Fibroblast of pulmonary artery (primary cell): ENCODE results near the gene BCR.

Experiments used
- DNase-seq: peaks from one replicate; pipeline ENCODE4 v3.0.0-alpha.2; 2010; ENCODE audit warnings: low read depth
- H3K4me3 ChIP-seq: replicated peaks from 2 replicates; pipeline ENCODE4 v1.5.1; 2011; ENCODE audit warnings: low read depth, mild to moderate bottlenecking, control low read depth, low read length, moderate library complexity
- TF ChIP-seq, protein P1 (sequence below): IDR thresholded peaks from 2 replicates; pipeline ENCODE4 v1.5.1; 2011; ENCODE audit warnings: mild to moderate bottlenecking, control low read depth, low read length, inconsistent platforms; ENCODE audit errors: missing control alignments

Gene BCR

DNA sequence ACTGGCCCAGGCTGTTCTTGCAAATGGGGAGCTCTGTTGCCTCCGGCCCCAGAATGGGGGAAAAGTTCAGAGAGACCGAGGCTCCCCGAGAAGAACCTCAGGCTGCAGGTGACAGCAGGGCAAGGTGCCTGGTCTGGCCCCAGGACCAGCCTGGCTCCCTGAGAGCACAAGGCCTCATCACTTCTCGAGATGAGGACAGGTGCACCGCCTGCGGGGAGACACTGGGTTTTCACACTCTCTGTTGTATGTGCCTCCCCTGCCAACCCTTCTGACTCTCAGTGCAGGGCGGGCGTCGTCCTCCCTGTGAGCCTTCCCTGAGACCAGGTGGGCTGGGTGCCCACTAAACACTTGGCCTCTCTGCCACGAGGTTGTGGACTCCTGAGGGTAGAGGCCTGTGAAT lies 102.2 kb downstream of the BCR start:
- no peak for DNase-seq
- H3K4me3 ChIP-seq = no peak overlapping the region
- TF ChIP-seq, protein P1, sequence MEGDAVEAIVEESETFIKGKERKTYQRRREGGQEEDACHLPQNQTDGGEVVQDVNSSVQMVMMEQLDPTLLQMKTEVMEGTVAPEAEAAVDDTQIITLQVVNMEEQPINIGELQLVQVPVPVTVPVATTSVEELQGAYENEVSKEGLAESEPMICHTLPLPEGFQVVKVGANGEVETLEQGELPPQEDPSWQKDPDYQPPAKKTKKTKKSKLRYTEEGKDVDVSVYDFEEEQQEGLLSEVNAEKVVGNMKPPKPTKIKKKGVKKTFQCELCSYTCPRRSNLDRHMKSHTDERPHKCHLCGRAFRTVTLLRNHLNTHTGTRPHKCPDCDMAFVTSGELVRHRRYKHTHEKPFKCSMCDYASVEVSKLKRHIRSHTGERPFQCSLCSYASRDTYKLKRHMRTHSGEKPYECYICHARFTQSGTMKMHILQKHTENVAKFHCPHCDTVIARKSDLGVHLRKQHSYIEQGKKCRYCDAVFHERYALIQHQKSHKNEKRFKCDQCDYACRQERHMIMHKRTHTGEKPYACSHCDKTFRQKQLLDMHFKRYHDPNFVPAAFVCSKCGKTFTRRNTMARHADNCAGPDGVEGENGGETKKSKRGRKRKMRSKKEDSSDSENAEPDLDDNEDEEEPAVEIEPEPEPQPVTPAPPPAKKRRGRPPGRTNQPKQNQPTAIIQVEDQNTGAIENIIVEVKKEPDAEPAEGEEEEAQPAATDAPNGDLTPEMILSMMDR = no peak

DNA sequence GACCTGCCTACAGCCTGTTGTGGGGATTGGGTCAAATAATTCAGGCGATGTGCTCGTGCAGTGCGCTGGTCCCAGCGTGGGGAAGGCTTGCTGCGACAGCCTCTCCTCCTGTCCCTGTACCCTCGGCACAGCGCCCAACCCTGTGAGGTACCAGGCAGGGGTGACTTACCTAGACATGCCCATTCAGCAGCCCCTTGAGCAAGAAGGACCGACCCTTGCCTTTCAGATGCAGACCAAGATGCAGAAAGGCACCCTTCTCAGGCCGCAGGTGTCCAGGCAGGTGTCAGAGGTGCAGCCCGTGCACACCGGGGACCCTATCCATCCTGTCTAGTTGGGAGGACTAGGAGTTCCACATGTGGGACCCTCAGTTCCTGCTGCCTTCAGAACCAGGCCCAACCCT lies 102.7 kb downstream of the BCR start:
- H3K4me3 ChIP-seq = no peak overlapping the region
- TF ChIP-seq, protein P1 = no peak
- DNase-seq = no peak

DNA sequence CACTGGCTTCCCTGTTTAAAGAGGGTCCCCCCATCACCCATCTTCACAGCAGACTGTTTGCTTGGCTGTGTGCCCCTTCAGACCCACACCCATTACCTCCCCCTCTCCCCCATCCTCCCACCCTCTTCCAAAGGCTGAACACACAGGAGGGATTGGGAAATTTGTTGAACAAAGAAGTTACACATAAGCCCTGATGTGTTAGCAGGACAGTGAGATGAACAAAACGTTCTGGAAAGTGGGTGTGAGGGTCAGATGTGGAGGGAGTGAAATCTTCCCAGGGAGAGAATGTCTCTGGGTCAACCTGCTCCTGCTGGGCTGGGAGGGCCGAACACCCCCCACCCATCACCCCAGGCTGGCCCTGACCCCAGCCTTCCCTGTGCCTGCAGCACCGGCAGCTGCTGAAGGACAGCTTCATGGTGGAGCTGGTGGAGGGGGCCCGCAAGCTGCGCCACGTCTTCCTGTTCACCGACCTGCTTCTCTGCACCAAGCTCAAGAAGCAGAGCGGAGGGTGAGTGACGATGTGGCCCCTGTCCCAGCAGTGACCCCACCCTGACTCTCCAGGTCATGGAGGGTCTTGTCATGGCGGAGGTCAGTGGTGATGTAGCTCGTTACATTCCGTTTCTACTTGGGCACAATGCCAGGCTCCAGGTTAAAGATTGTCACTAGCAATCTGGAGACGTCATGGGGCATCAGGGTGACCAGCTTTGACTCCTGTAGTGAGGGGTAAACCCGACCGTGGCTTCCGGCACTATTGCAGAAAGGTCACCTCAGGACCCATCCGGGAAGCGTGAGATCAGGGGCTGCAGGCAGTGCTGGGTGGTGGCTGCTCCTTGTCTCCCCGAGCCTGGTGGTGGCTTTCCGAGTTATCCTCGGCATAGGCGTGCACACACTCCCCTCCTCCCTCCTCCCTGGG lies 103.5 kb downstream of the BCR start:
- H3K4me3 ChIP-seq = no peak overlapping the region
- peak; percentile 29 for DNase-seq
- TF ChIP-seq, protein P1 = no peak

DNA sequence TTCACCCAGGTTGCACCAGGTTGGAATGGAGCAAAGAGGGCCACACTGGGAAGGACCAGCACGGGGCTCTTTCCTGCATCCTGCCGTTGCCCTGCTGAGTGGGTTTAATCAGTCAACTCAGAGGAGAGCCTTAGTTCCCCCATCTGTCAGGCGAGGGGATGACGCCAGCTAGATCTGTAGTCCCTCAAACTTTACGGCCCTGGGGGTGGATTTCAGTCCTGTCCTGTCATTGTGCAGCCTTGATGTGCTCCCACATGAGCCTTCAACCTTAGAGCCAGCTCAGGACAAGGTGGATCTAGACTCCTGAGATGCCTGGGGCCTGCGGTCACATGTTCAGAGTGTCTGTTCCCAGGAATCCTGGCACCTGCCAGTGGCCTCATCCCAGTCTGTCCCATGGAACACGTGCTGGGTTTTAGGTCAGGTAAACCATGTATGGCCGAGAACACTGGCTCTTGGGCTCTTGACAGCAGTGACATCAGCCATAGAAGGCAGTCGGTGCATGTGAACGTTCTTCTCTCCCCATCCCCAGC lies 104.3 kb downstream of the BCR start:
- DNase-seq = no peak
- TF ChIP-seq, protein P1 = no peak
- no peak overlapping the region for H3K4me3 ChIP-seq

DNA sequence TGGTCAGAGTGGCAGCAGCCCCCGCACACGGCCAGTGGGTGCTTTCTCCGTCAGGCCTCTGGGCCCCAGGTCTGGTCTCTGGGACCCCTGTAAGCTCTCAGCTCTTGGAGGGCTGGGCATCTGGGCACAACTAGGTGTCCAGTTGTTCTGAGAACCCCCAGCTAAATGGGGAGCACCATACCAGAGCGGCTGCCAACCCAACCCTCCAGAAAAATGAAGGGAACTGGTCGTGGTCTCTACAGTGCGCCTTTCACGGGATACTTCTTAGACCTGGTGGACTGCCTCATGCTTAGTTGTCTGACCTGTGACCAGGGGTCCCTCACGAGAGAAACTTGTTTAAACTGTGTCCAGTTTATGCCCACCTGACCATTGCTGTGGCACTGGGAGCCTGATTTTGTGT lies 104.9 kb downstream of the BCR start:
- TF ChIP-seq, protein P1 = no peak
- no peak overlapping the region for H3K4me3 ChIP-seq
- no peak for DNase-seq

DNA sequence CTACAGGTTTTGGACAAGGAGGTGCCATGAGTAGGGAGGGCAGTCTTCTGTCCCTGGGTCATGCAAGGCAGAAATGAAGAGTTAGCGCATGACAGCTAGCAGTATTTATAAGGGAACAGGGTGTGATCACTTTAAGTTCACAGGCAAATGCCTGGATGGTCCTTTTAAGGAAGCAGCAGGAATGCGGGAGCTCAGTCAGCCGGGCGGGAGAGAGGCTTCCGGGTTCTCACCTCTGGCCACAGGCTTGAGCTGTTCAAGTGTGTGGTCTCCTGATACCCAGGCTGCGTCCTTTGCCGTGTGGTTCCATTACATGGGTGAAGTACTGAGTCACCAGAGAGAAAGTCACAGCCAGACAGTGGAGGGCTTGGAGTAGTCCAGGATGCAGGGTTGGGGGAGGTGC lies 105.4 kb downstream of the BCR start:
- H3K4me3 ChIP-seq = no peak overlapping the region
- DNase-seq = peak; percentile 12
- TF ChIP-seq, protein P1 = no peak
